ENCODE results near the gene KIF19. TPM values are rescaled to one million over a fixed set of nuclear protein-coding genes. Genes with fewer than 3 reads are reported as not detected.
"Not testable (repeated sequence)": the region's sequence is repeated elsewhere in the genome, so short reads cannot be mapped to it uniquely, and the experiment has no call there.

The KIF19 gene
- total RNA-seq, 1 donor from 2014 or later = 1.4 TPM

GRCh38 chr17:74387365-74388218 lies 61.6 kb downstream of the KIF19 start:
- DNase-seq (ENCODE audit: low read depth, low spot score) = no peak

GRCh38 chr17:74389084-74389753 lies 63.2 kb downstream of the KIF19 start:
- DNase-seq (ENCODE audit: low read depth, low spot score) = no peak

GRCh38 chr17:74389937-74390679 lies 64.1 kb downstream of the KIF19 start:
- no peak for DNase-seq (ENCODE audit: low read depth, low spot score)

- DNase-seq (ENCODE audit: low read depth, low spot score) = no peak
These were observed 64.9 kb downstream of the KIF19 start for GRCh38 chr17:74390680-74391653.

GRCh38 chr17:74391771-74392170 lies 65.7 kb downstream of the KIF19 start:
- no peak for DNase-seq (ENCODE audit: low read depth, low spot score)

- no peak for DNase-seq (ENCODE audit: low read depth, low spot score)
These were observed 66.8 kb downstream of the KIF19 start for GRCh38 chr17:74392848-74393247.

GRCh38 chr17:74393346-74393942 lies 67.4 kb downstream of the KIF19 start:
- no peak for DNase-seq (ENCODE audit: low read depth, low spot score)

- no peak for DNase-seq (ENCODE audit: low read depth, low spot score)
These were observed 68.4 kb downstream of the KIF19 start for GRCh38 chr17:74394275-74394950.

- no peak for DNase-seq (ENCODE audit: low read depth, low spot score)
These were observed 69.0 kb downstream of the KIF19 start for GRCh38 chr17:74394977-74395376.

GRCh38 chr17:74396567-74396966 lies 70.5 kb downstream of the KIF19 start:
- no peak for DNase-seq (ENCODE audit: low read depth, low spot score)

- DNase-seq (ENCODE audit: low read depth, low spot score) = no peak
These were observed 76.0 kb downstream of the KIF19 start for GRCh38 chr17:74402048-74402447.

- no peak for DNase-seq (ENCODE audit: low read depth, low spot score)
These were observed 77.6 kb downstream of the KIF19 start for GRCh38 chr17:74403512-74404137.

GRCh38 chr17:74404218-74404617 lies 78.2 kb downstream of the KIF19 start:
- no peak for DNase-seq (ENCODE audit: low read depth, low spot score)

GRCh38 chr17:74404789-74405188 lies 78.8 kb downstream of the KIF19 start:
- DNase-seq (ENCODE audit: low read depth, low spot score) = no peak

- not testable (repeated sequence) for DNase-seq (ENCODE audit: low read depth, low spot score)
These were observed 79.3 kb downstream of the KIF19 start for GRCh38 chr17:74405311-74405710.
